Epithelial cell of esophagus (primary cell): ENCODE data around the gene MTA3.

Source experiments
- DNase-seq: peaks from one replicate; pipeline ENCODE4 v3.0.0; 2010; ENCODE audit warnings: low read depth
- H3K4me3 ChIP-seq: 2 replicates; pipeline ENCODE4 v1.5.1; 2011; ENCODE audit warnings: mild to moderate bottlenecking, low read length, control low read depth
- CTCF ChIP-seq: IDR thresholded peaks from 2 replicates; pipeline ENCODE4 v1.5.1; 2011; ENCODE audit warnings: low read depth, mild to moderate bottlenecking, low read length, control low read depth, inconsistent platforms; ENCODE audit not compliant: insufficient read depth; ENCODE audit errors: missing control alignments

MTA3 gene

GRCh38 chr2:42754776-42755140 is 186.3 kb downstream of the MTA3 start:
- no peak for DNase-seq
- TF ChIP-seq CTCF: no peak
- H3K4me3 ChIP-seq: no peak overlapping the region

- no peak for DNase-seq
- H3K4me3 ChIP-seq: no peak overlapping the region
- TF ChIP-seq CTCF: no peak
Observed at GRCh38 chr2:42755191-42755880, 186.9 kb downstream of the MTA3 start.

GRCh38 chr2:42756150-42756775 is 187.8 kb downstream of the MTA3 start:
- TF ChIP-seq CTCF: no peak
- DNase-seq: no peak
- no peak overlapping the region for H3K4me3 ChIP-seq

- H3K4me3 ChIP-seq: no peak overlapping the region
- no peak for TF ChIP-seq CTCF
- no peak for DNase-seq
Observed at GRCh38 chr2:42756966-42757513, 188.6 kb downstream of the MTA3 start.

GRCh38 chr2:42757981-42758740 is 189.7 kb downstream of the MTA3 start:
- no peak overlapping the region for H3K4me3 ChIP-seq
- no peak for DNase-seq
- no peak for TF ChIP-seq CTCF

GRCh38 chr2:42758751-42759150 is 190.3 kb downstream of the MTA3 start:
- no peak for TF ChIP-seq CTCF
- H3K4me3 ChIP-seq: no peak overlapping the region
- DNase-seq: no peak
